ENCODE data around the gene RDX. TPM values are rescaled to one million over a fixed set of nuclear protein-coding genes. Genes with fewer than 3 reads are reported as not detected.
"Not testable (repeated sequence)": the region's sequence is repeated elsewhere in the genome, so short reads cannot be mapped to it uniquely, and the experiment has no call there.

RDX gene
- polyA plus RNA-seq, 1 donor: 51.6 TPM

DNA sequence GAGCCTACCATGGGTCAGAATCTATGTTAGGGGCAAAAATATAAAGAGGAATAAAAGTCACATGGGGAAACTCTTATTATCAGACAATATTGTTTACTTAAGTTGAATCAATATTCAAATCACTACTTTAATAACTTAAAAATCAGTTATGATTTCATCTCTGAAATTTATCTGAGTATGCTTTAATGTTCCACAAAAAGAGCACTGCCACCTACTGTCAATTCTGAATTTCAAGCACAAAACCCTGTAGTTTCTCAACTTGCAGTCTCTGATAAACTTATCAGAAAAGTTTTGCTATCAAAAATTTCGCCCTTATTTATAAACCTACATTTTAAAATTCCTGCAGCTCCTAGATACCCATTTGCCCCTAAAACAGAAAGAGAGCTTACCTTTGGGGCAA, 47.3 kb downstream of the RDX start:
- no peaks in the 10 kb centered on the region for H3K4me1 ChIP-seq (ENCODE audit: control insufficient read depth, insufficient read depth, low read length)
- no peaks in the 10 kb centered on the region for H3K9me3 ChIP-seq (ENCODE audit: control insufficient read depth, low read depth, low read length)
- H3K27me3 ChIP-seq (ENCODE audit: control insufficient read depth, insufficient read depth, low read length): no peaks in the 10 kb centered on the region
- peaks cover 32% of the 10 kb centered on the region for H3K36me3 ChIP-seq (ENCODE audit: control insufficient read depth, insufficient read depth, low read length)
- H3K4me3 ChIP-seq (ENCODE audit: low read length): no peak overlapping the region
- no peak overlapping the region for H3K27ac ChIP-seq (ENCODE audit: low read length)
- no peak for DNase-seq
- WGBS (ENCODE audit: insufficient coverage, low lambda C conversion rate): 75% methylated on average over 1 of the region's 1 CpG

DNA sequence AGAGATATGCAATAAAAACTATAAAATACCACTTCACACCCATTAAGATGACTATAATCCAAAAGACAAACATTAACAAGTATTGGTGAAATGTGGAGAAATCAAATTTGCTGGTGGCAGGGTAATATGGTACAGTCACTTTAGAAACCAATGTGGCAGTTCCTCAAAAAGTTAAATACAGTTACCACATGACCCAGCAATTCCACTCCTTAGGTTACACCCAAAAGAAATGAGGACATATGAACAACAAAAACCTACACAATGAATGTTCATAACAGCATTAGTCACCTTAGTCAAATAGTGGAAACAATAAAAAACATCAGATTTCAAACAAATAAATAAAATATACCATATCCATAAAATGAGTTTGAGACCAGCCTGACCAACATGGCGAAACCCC, 52.6 kb downstream of the RDX start:
- Histone ChIP-seq H3K27me3 (ENCODE audit: control insufficient read depth, insufficient read depth, low read length) (no peaks in the 10 kb centered on the region), H3K9me3 (ENCODE audit: control insufficient read depth, low read depth, low read length) (no peaks in the 10 kb centered on the region), H3K36me3 (ENCODE audit: control insufficient read depth, insufficient read depth, low read length) (peaks cover 20% of the 10 kb centered on the region), H3K4me1 (ENCODE audit: control insufficient read depth, insufficient read depth, low read length) (no peaks in the 10 kb centered on the region), H3K4me3 (ENCODE audit: low read length) (no peak overlapping the region), H3K27ac (ENCODE audit: low read length) (no peak overlapping the region)
- WGBS (ENCODE audit: insufficient coverage, low lambda C conversion rate): no CpG with 5 or more reads among the region's 1 CpG
- DNase-seq: no peak

DNA sequence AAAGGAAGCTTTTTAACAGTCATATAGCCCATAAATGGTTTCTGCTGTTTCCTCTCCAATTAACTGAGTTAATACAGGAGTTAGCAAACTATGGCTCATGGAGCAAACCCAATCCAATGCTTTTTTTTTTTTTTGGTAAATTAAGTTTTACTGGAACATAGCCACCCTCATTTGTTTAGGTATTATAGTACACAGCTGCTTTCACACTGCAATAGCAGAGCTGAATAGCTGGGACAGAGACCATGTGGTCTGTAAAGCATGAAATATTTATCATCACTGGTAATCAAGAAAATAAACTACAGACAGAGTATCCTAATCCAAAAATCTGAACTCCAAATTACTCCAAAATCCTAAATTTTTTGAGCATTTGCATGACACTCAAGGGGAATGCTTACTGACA, 53.7 kb downstream of the RDX start:
- Histone ChIP-seq H3K36me3 (ENCODE audit: control insufficient read depth, insufficient read depth, low read length) (peaks cover 21% of the 10 kb centered on the region), H3K4me3 (ENCODE audit: low read length) (no peak overlapping the region), H3K9me3 (ENCODE audit: control insufficient read depth, low read depth, low read length) (no peaks in the 10 kb centered on the region), H3K27ac (ENCODE audit: low read length) (no peak overlapping the region), H3K4me1 (ENCODE audit: control insufficient read depth, insufficient read depth, low read length) (no peaks in the 10 kb centered on the region), H3K27me3 (ENCODE audit: control insufficient read depth, insufficient read depth, low read length) (no peaks in the 10 kb centered on the region)
- no peak for DNase-seq

DNA sequence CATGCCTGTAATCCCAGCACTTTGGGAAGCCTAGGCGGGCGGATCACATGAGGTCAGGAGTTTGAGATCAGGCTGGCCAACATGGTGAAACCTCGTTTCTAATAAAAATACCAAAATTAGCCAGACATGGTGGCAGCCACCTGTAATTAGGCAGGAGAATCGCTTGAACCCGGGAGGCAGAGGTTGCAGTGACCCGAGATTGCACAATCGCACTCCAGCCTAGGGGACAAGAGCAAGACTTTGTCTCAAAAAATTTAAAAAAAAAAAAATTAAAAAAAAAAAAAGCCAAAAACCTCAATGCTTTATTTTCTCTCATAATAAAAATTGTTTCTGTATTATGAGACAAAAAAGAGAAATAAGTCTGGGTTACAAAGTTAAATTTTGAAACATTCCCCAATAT, 54.2 kb downstream of the RDX start:
- Histone ChIP-seq H3K36me3 (ENCODE audit: control insufficient read depth, insufficient read depth, low read length) (peaks cover 26% of the 10 kb centered on the region), H3K4me3 (ENCODE audit: low read length) (no peak overlapping the region), H3K27me3 (ENCODE audit: control insufficient read depth, insufficient read depth, low read length) (no peaks in the 10 kb centered on the region), H3K4me1 (ENCODE audit: control insufficient read depth, insufficient read depth, low read length) (no peaks in the 10 kb centered on the region), H3K9me3 (ENCODE audit: control insufficient read depth, low read depth, low read length) (no peaks in the 10 kb centered on the region), H3K27ac (ENCODE audit: low read length) (no peak overlapping the region)
- no peak for DNase-seq
- WGBS (ENCODE audit: insufficient coverage, low lambda C conversion rate): no CpG with 5 or more reads among the region's 7 CpGs

DNA sequence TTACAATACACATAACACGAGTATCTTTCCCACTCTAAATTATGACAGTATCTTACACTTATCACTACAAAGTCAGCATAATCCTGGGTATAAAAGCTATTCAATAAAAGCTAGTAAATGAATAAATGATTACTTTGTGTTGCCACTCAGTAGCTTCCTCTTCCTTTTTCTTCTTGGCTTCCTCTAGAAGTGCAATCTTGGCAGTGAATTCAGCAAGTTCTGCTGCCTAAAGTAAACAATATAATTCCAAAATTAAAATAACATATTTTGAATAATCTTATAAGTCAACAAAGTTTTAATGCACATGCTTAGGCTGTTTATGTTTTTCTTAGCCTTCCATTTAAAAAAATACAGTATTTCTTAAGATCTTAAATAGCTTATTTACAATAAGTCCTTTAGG, 60.4 kb downstream of the RDX start:
- H3K4me3 ChIP-seq (ENCODE audit: low read length): no peak overlapping the region
- no CpG with 5 or more reads among the region's 1 CpG for WGBS (ENCODE audit: insufficient coverage, low lambda C conversion rate)
- peaks cover 48% of the 10 kb centered on the region for H3K36me3 ChIP-seq (ENCODE audit: control insufficient read depth, insufficient read depth, low read length)
- no peaks in the 10 kb centered on the region for H3K9me3 ChIP-seq (ENCODE audit: control insufficient read depth, low read depth, low read length)
- DNase-seq: no peak
- no peak overlapping the region for H3K27ac ChIP-seq (ENCODE audit: low read length)
- H3K4me1 ChIP-seq (ENCODE audit: control insufficient read depth, insufficient read depth, low read length): no peaks in the 10 kb centered on the region
- H3K27me3 ChIP-seq (ENCODE audit: control insufficient read depth, insufficient read depth, low read length): no peaks in the 10 kb centered on the region

DNA sequence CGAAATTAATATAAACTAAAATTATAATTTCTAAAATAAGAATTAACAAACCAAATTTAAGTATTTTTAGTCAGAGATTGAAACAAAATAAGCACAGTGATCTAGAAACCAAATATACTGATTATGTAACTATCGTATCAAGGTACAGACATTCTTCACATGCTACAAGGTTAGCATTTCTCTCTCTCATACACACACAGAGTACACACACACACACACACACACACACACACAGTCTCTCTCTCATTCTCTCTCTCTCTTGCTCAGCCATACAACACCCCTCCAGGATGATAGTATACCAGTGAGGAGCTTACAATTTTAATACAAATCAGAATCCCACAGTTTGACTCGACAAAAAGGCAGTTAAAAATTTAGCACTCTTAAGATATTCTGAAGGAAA, 66.0 kb downstream of the RDX start:
- no peak for DNase-seq
- Histone ChIP-seq H3K36me3 (ENCODE audit: control insufficient read depth, insufficient read depth, low read length) (peaks cover 32% of the 10 kb centered on the region), H3K27ac (ENCODE audit: low read length) (no peak overlapping the region), H3K4me3 (ENCODE audit: low read length) (no peak overlapping the region), H3K27me3 (ENCODE audit: control insufficient read depth, insufficient read depth, low read length) (no peaks in the 10 kb centered on the region), H3K9me3 (ENCODE audit: control insufficient read depth, low read depth, low read length) (no peaks in the 10 kb centered on the region), H3K4me1 (ENCODE audit: control insufficient read depth, insufficient read depth, low read length) (no peaks in the 10 kb centered on the region)
- no CpG with 5 or more reads among the region's 3 CpGs for WGBS (ENCODE audit: insufficient coverage, low lambda C conversion rate)

DNA sequence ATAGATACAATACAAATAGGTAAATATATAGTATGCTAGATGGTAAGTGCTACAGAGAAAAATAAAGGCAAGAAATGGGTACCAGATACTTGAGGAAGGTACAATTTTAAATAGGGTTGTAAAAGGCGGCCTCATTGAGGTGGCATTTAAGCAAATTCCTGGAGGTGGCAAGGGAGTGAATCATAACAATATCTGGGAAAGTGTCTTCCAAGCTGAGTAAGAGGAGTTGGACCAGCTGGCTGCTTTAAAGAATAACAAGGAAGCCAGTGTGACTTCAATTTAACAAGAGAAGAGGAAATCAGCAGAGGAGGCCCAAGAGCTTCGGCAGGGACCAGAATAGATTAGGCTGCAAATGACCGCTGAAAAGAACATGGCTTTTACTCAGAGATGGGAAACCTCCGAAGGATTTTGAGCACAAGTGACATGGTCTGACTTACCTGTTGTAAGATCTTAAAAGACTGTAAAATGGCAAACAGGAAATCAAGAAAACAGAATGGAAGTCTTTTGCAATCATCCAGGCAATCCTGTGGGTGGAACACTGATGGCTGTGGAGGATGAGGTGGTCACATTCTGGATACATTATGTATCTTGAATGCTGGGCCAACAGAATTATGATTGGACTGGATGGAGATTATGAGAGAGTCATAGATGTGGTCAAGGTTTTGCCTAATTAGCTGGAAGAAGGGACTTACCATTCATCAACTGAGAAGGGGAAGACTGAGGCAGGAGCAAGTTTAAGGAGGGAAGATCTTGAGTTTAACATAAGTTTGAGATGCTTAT, 77.2 kb downstream of the RDX start:
- Histone ChIP-seq H3K36me3 (ENCODE audit: control insufficient read depth, insufficient read depth, low read length) (no peaks in the 10 kb centered on the region), H3K4me3 (ENCODE audit: low read length) (no peak overlapping the region), H3K27me3 (ENCODE audit: control insufficient read depth, insufficient read depth, low read length) (no peaks in the 10 kb centered on the region), H3K27ac (ENCODE audit: low read length) (no peak overlapping the region), H3K4me1 (ENCODE audit: control insufficient read depth, insufficient read depth, low read length) (peaks cover 3% of the 10 kb centered on the region), H3K9me3 (ENCODE audit: control insufficient read depth, low read depth, low read length) (no peaks in the 10 kb centered on the region)
- no peak for DNase-seq
- 100% methylated on average over 3 of the region's 4 CpGs for WGBS (ENCODE audit: insufficient coverage, low lambda C conversion rate)

DNA sequence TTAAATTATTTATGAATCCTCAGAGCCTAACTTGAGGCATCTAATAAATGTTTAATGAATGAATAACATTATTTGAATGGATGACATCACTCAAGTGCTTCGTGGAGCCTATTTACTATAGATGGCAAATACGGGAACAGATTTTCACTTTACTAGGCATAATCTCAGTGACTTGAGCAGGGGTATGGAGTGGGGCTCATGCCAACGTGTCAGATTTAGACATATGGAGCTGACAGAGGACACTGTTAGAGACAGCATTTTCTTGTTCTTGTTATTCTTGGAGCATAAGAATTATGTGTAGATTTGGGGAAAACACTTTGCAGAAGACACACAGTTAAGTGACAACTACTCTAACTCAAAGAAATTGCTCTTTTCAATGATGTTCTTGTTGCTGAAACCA, 78.5 kb downstream of the RDX start:
- Histone ChIP-seq H3K36me3 (ENCODE audit: control insufficient read depth, insufficient read depth, low read length) (no peaks in the 10 kb centered on the region), H3K4me3 (ENCODE audit: low read length) (no peak overlapping the region), H3K4me1 (ENCODE audit: control insufficient read depth, insufficient read depth, low read length) (peaks cover 3% of the 10 kb centered on the region), H3K27me3 (ENCODE audit: control insufficient read depth, insufficient read depth, low read length) (no peaks in the 10 kb centered on the region), H3K27ac (ENCODE audit: low read length) (no peak overlapping the region), H3K9me3 (ENCODE audit: control insufficient read depth, low read depth, low read length) (no peaks in the 10 kb centered on the region)
- no CpG with 5 or more reads among the region's 3 CpGs for WGBS (ENCODE audit: insufficient coverage, low lambda C conversion rate)
- DNase-seq: no peak

DNA sequence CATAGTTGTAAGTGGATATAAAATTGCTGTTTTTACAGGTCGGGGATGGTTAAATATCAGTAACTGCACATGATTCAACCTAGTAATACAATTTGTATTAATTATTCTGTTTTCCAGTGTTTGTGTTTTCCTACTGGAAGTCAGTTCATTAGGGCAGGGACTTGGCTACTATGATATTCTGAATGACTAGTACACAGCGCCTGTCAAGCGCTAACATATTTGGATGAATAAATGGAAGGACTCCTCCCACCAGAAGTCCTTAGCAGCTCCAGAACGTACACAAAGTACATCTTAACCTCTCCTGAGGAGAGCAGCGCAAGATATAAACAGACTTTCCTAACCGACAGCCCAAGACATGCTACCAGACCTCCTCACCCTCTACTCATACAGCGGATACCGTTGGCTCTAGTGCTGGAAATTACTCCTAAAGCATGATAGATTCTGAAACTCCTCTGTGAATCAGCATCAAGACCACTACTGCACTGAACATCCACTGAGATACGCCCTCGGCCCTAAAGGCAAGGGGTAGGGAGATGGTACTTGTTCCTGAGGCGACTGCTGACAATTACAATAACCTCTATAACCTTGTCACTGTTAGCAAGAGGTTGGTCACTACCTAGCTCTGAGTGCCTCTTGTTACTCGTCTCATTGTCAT, 79.1 kb downstream of the RDX start:
- no peak for DNase-seq
- Histone ChIP-seq H3K4me3 (ENCODE audit: low read length) (no peak overlapping the region), H3K9me3 (ENCODE audit: control insufficient read depth, low read depth, low read length) (no peaks in the 10 kb centered on the region), H3K36me3 (ENCODE audit: control insufficient read depth, insufficient read depth, low read length) (no peaks in the 10 kb centered on the region), H3K27me3 (ENCODE audit: control insufficient read depth, insufficient read depth, low read length) (no peaks in the 10 kb centered on the region), H3K27ac (ENCODE audit: low read length) (no peak overlapping the region), H3K4me1 (ENCODE audit: control insufficient read depth, insufficient read depth, low read length) (peaks cover 3% of the 10 kb centered on the region)
- 67% methylated on average over 1 of the region's 12 CpGs for WGBS (ENCODE audit: insufficient coverage, low lambda C conversion rate)

DNA sequence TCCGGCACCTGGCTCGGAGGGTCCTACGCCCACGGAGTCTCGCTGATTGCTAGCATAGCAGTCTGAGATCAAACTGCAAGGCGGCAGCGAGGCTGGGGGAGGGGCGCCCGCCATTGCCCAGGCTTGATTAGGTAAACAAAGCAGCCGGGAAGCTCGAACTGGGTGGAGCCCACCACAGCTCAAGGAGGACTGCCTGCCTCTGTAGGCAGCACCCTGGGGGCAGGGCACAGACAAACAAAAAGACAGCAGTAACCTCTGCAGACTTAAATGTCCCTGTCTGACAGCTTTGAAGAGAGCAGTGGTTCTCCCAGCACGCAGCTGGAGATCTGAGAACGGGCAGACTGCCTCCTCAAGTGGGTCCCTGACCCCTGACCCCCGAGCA, 87.1 kb downstream of the RDX start:
- H3K36me3 ChIP-seq (ENCODE audit: control insufficient read depth, insufficient read depth, low read length); H3K9me3 ChIP-seq (ENCODE audit: control insufficient read depth, low read depth, low read length); DNase-seq; H3K27ac ChIP-seq (ENCODE audit: low read length); H3K4me1 ChIP-seq (ENCODE audit: control insufficient read depth, insufficient read depth, low read length); H3K27me3 ChIP-seq (ENCODE audit: control insufficient read depth, insufficient read depth, low read length): not testable (repeated sequence)
- WGBS (ENCODE audit: insufficient coverage, low lambda C conversion rate): no CpG with 5 or more reads among the region's 14 CpGs
- peak overlapping the region; percentile 6 for H3K4me3 ChIP-seq (ENCODE audit: low read length)
